Liver (tissue), 9 donors: ENCODE measurements around the gene PHTF1. TPM values are rescaled to one million over a fixed set of nuclear protein-coding genes. Genes with fewer than 3 reads are reported as not detected.

ENCODE experiments used
- DNase-seq: peaks from one replicate; pipeline ENCODE4 v3.0.0-alpha.2; 2017; ENCODE audit warnings: low spot score
- H3K27ac ChIP-seq, 2 donors: one replicate each; pipeline ENCODE4 v1.7.0; 2013; ENCODE audit warnings: inconsistent platforms in 2 of 2, low read length in 2 of 2, control low read depth in 1 of 2, low read depth in 1 of 2, mild to moderate bottlenecking in 1 of 2
- H3K27me3 ChIP-seq, 4 donors: one replicate each; pipeline versions ENCODE4 v1.6.1 to v1.7.0; 2013; ENCODE audit warnings: low read length in 3 of 4, inconsistent platforms in 1 of 4, mild to moderate bottlenecking in 1 of 4, moderate library complexity in 1 of 4; ENCODE audit not compliant: control insufficient read depth in 4 of 4, insufficient read depth in 4 of 4
- H3K36me3 ChIP-seq, 4 donors: one replicate each; pipeline versions ENCODE4 v1.6.1 to v1.7.0; 2013; ENCODE audit warnings: low read length in 3 of 4, mild to moderate bottlenecking in 3 of 4, low read depth in 1 of 4, moderate library complexity in 1 of 4; ENCODE audit not compliant: control insufficient read depth in 4 of 4, insufficient read depth in 3 of 4
- H3K4me1 ChIP-seq, 4 donors: one replicate each; pipeline versions ENCODE4 v1.6.1 to v1.7.0; 2013; ENCODE audit warnings: low read length in 3 of 4, mild to moderate bottlenecking in 3 of 4, moderate library complexity in 1 of 4; ENCODE audit not compliant: control insufficient read depth in 4 of 4, insufficient read depth in 4 of 4
- H3K4me3 ChIP-seq, 3 donors: one replicate each; pipeline versions ENCODE4 v1.6.1 to v1.7.0; 2013; ENCODE audit warnings: low read length in 3 of 3, control low read depth in 1 of 3, low read depth in 1 of 3, mild to moderate bottlenecking in 1 of 3
- H3K9ac ChIP-seq, 2 donors: one replicate each; pipeline ENCODE4 v1.7.0; 2013; ENCODE audit warnings: low read length in 2 of 2, mild to moderate bottlenecking in 2 of 2, moderate library complexity in 2 of 2, control low read depth in 1 of 2, low read depth in 1 of 2
- H3K9me3 ChIP-seq, 4 donors: one replicate each; pipeline versions ENCODE4 v1.6.1 to v1.7.0; 2013; ENCODE audit warnings: low read length in 3 of 4; ENCODE audit not compliant: control insufficient read depth in 4 of 4
- ATF3 ChIP-seq: IDR thresholded peaks from 2 replicates; pipeline ENCODE4 v1.6.1; 2016; ENCODE audit warnings: antibody characterized with exemption
- CTCF ChIP-seq: fragments of 150-350 bp; IDR thresholded peaks from 2 replicates; pipeline ENCODE4 v1.5.1; 2017; ENCODE audit warnings: improper control_type of control experiment, low read depth, low read length; ENCODE audit not compliant: missing input control
- EGR1 ChIP-seq, 2 donors: IDR thresholded peaks; 2 replicates each; pipeline ENCODE4 v1.6.1; 2016 to 2018; ENCODE audit warnings: antibody characterized with exemption in 2 of 2, low read depth in 2 of 2
- FOXA1 ChIP-seq: IDR thresholded peaks from 2 replicates; pipeline ENCODE4 v1.6.1; 2016; ENCODE audit warnings: antibody characterized with exemption
- FOXA2 ChIP-seq: IDR thresholded peaks from 2 replicates; pipeline ENCODE4 v1.6.1; 2016; ENCODE audit warnings: antibody characterized with exemption
- GABPA ChIP-seq, 2 donors: IDR thresholded peaks in 1 of 2; conservative IDR thresholded peaks in 1 of 2; 2 replicates each; pipeline ENCODE4 v1.6.1; 2016; ENCODE audit warnings: antibody characterized with exemption in 2 of 2, mild to moderate bottlenecking in 1 of 2, moderate library complexity in 1 of 2
- HNF4A ChIP-seq, 2 donors: conservative IDR thresholded peaks; 2 replicates each; pipeline ENCODE4 v1.6.1; 2016; ENCODE audit warnings: antibody characterized with exemption in 2 of 2, mild to moderate bottlenecking in 2 of 2
- HNF4G ChIP-seq: IDR thresholded peaks from 2 replicates; pipeline ENCODE4 v1.6.1; 2016; ENCODE audit warnings: antibody characterized with exemption
- JUND ChIP-seq, 2 donors: IDR thresholded peaks; 2 replicates each; pipeline ENCODE4 v1.6.1; 2016; ENCODE audit warnings: antibody characterized with exemption in 2 of 2
- MAX ChIP-seq: IDR thresholded peaks from 2 replicates; pipeline ENCODE4 v1.6.1; 2016; ENCODE audit warnings: antibody characterized with exemption
- NR2F2 ChIP-seq: IDR thresholded peaks from 2 replicates; pipeline ENCODE4 v1.6.1; 2016; ENCODE audit warnings: antibody characterized with exemption
- REST ChIP-seq: IDR thresholded peaks from 2 replicates; pipeline ENCODE4 v1.6.1; 2016; ENCODE audit warnings: antibody characterized with exemption, mild to moderate bottlenecking
- RXRA ChIP-seq, 2 donors: IDR thresholded peaks; 2 replicates each; pipeline ENCODE4 v1.6.1; 2017 to 2018; ENCODE audit warnings: antibody characterized with exemption in 2 of 2, mild to moderate bottlenecking in 1 of 2
- SP1 ChIP-seq: IDR thresholded peaks from 2 replicates; pipeline ENCODE4 v1.6.1; 2018; ENCODE audit warnings: antibody characterized with exemption, mild to moderate bottlenecking
- TAF1 ChIP-seq: conservative IDR thresholded peaks from 2 replicates; pipeline ENCODE4 v1.6.1; 2016; ENCODE audit warnings: antibody characterized with exemption, mild to moderate bottlenecking
- YY1 ChIP-seq: IDR thresholded peaks from 2 replicates; pipeline ENCODE4 v1.6.1; 2016; ENCODE audit warnings: antibody characterized with exemption, mild to moderate bottlenecking
- ZBTB33 ChIP-seq: IDR thresholded peaks from 2 replicates; pipeline ENCODE4 v1.6.1; 2016; ENCODE audit warnings: antibody characterized with exemption
- WGBS: extraction: QIAGEN DNeasy Blood & Tissue Kit; methylation state at CpG from one replicate; pipeline ENCODE4 v1.1.7; 2013; 5-methylcytosine and 5-hydroxymethylcytosine counted together
- polyA plus RNA-seq, 2 donors: library from polyadenylated mRNA; stranded (reverse) in 1 of 2; unstranded in 1 of 2; fragments of 200-250 nt in 1 of 2; fragments of >200 nt in 1 of 2; fragmentation: Nextera tagmentation in 1 of 2; extraction: Ambion mirVana in 1 of 2; gene quantifications; one replicate each; pipeline versions ENCODE4 v1.2.1 to v1.2.3, GENCODE V29; 2013 to 2015
- total RNA-seq, 2 donors: library from RNA; depleted of rRNA; stranded (reverse); fragments of >200 nt; gene quantifications; one replicate each; pipeline ENCODE4 v1.2.3, GENCODE V29; 2014
- donor health status: healthy.
- donor health status: healthy.
- donor health status: healthy.
- donor health status: healthy.
- donor health status: healthy.

The PHTF1 gene
- total and polyA plus RNA-seq, 4 donors = 3.2 to 14.0 (median 7.3) TPM

- no peaks in the 10 kb centered on the region for H3K9me3 ChIP-seq
- no peaks in the 10 kb centered on the region for H3K27me3 ChIP-seq
- WGBS = 94% methylated on average over 5 of the region's 5 CpGs
- no peak for DNase-seq
- H3K9ac ChIP-seq = no peak overlapping the region
- H3K36me3 ChIP-seq = peaks cover 0 to 13% (median 3%) of the 10 kb centered on the region in 4 donors
- no peaks in the 10 kb centered on the region for H3K4me1 ChIP-seq
- no peak overlapping the region for H3K4me3 ChIP-seq
- no peak overlapping the region for H3K27ac ChIP-seq
- no peak for TF ChIP-seq TAF1
- TF ChIP-seq HNF4A (conservative IDR thresholded peaks at IDR 0.05) = no peak
- TF ChIP-seq CTCF = no peak
- no peak for TF ChIP-seq GABPA (IDR thresholded peaks at IDR 0.05 in 1 of 2, conservative IDR thresholded peaks at IDR 0.05 in 1 of 2)
- no peak for TF ChIP-seq ATF3
- TF ChIP-seq FOXA1 = no peak
- TF ChIP-seq YY1 = no peak
- TF ChIP-seq JUND (IDR thresholded peaks at IDR 0.05) = no peak
- TF ChIP-seq ZBTB33 = no peak
- no peak for TF ChIP-seq HNF4G
- TF ChIP-seq REST = no peak
- no peak for TF ChIP-seq FOXA2
- no peak for TF ChIP-seq SP1
These were observed 26.5 kb downstream of the PHTF1 start for GRCh38 chr1:113732802-113733201.

GRCh38 chr1:113721010-113721409 is 38.3 kb downstream of the PHTF1 start:
- Histone ChIP-seq H3K9me3 (peaks cover 0 to 2% (median 0%) of the 10 kb centered on the region in 4 donors), H3K36me3 (peaks cover 3 to 5% (median 3%) of the 10 kb centered on the region in 4 donors), H3K27me3 (no peaks in the 10 kb centered on the region), H3K9ac (no peak overlapping the region), H3K4me1 (no peaks in the 10 kb centered on the region), H3K4me3 (no peak overlapping the region), H3K27ac (no peak overlapping the region)
- TF ChIP-seq JUND (IDR thresholded peaks at IDR 0.05) = no peak
- no peak for TF ChIP-seq NR2F2
- TF ChIP-seq FOXA2 = no peak
- no peak for TF ChIP-seq TAF1
- no peak for TF ChIP-seq SP1
- no peak for TF ChIP-seq REST
- no peak for TF ChIP-seq CTCF
- TF ChIP-seq ATF3 = no peak
- TF ChIP-seq RXRA (IDR thresholded peaks at IDR 0.05) = no peak
- TF ChIP-seq FOXA1 = no peak
- no peak for TF ChIP-seq HNF4A (conservative IDR thresholded peaks at IDR 0.05)
- no peak for TF ChIP-seq YY1
- no peak for TF ChIP-seq MAX
- no peak for TF ChIP-seq EGR1 (IDR thresholded peaks at IDR 0.05; ENCODE audit: low read depth in 2 of 2)
- no peak for TF ChIP-seq HNF4G
- no peak for TF ChIP-seq GABPA (IDR thresholded peaks at IDR 0.05 in 1 of 2, conservative IDR thresholded peaks at IDR 0.05 in 1 of 2)
- over 99% methylated on average over 2 of the region's 2 CpGs for WGBS
- DNase-seq = no peak
